HG03066 (cell line): Measurements from ENCODE around the gene YWHAB.

Experiments
- ATAC-seq: cut with Tn5 transposase; IDR thresholded peaks from one replicate; pipeline ENCODE4 v1.9.1; 2021; ENCODE audit warnings: low read depth; ENCODE audit not compliant: unreplicated experiment

YWHAB gene

GRCh38 chr20:44910690-44911262, 25.3 kb downstream of the YWHAB start:
- no peak for ATAC-seq

DNA sequence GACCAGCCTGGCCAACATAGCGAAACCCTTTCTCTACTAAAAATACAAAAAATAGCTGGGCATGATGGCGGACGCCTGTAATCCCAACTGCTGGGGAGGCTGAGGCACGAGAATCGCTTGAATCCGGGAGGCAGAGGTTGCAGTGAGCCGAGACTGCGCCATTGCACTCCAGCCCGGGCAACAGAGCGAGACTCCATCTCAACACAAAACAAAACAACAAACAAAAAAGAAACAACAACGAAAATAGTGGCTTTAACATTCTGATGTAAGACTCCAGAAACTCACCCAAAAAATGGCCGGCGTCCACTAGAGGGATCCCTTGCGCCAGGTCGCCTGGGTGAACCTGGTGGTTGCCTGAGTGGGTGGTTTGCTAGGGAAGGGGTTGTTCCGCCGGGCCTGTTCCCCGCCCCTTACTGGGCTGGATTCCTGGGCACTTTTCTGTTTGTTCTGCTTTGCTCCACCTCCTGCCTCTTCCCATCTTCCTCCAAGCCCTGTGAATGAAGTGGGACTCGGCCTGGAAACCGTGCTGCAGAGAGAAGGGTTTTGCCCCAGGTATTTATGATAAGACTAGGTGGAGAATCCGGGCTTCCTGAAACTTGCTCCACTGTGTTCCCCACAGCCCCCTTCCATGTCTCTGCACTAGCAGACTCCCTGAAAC, 25.9 kb downstream of the YWHAB start:
- ATAC-seq, result no peak

DNA sequence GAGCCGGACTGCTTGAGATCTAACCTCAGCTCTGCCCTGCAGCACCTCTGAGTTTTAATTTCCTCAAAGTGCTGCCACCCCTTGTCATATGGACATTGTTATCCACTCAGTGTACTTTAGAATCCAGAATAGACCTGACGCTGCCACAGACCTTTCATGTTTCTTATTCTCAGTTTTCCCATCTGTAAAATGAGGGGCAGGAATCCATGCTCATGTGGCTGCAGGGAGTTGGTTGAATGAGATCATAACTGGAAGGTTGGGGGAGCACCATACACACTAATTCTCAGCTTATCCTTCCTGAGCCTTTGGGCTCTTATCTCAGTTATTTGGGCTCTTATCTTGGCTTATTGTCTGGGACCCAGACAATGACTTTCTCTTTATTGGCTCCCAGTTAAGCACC, 26.7 kb downstream of the YWHAB start:
- no peak for ATAC-seq

DNA sequence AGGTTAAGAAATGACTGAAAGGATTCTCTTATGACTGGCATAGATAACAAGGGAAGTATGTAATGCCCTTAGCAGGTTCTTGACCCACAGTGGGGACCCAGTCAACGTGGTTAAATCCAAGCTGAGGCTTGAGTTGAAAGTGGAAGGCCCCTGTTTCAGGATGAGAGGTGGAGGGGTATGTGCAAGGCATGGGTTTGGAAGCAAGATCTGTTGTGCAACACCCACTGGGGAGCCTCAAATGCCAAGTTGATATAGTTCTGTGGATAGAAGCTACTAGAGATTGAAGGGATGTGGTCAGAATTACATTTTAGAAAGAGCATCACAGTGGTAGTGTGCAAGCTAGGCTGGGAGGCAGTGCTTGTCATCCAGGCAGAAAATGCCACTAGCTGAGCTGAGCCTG, 29.4 kb downstream of the YWHAB start:
- no peak for ATAC-seq

GRCh38 chr20:44916586-44916985, 31.1 kb downstream of the YWHAB start:
- no peak for ATAC-seq

DNA sequence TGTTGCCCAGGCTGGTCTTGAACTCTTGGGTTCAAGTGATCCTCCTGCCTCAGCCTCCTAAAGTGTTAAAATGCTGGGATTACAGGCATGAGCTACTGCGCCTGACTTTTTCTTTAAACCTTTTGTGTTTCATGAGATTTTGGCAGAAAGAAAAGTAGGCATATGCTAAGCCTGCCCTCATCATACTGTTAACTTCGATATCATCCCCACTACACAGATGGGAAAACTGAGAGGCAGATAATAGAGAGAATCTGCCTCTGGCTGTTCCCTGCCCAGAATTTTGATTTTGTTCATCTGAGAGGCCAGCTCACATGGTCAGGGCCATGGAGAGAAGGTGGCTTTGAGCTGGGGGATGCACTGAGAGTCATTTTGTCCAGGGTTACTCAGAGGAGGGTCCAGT, 31.9 kb downstream of the YWHAB start:
- no peak for ATAC-seq

DNA sequence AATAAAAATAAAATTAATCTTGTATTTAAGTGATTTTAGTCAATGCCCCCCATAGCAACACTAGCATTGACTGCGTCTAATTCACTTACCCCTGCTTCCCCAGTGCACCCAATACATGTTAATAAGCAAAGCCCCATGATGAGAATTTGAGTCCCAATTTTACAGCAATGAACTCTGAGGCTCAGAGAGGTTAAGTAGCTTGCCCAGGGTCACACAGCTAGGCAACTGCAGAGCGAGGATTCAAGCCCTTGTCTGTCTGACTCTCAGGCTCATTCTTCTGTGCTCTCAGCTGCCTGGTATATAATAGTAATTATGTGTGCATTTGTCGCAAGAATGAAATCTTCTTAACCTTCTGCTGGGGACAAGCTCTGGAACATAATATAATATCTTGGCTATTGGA, 32.8 kb downstream of the YWHAB start:
- ATAC-seq, result no peak

DNA sequence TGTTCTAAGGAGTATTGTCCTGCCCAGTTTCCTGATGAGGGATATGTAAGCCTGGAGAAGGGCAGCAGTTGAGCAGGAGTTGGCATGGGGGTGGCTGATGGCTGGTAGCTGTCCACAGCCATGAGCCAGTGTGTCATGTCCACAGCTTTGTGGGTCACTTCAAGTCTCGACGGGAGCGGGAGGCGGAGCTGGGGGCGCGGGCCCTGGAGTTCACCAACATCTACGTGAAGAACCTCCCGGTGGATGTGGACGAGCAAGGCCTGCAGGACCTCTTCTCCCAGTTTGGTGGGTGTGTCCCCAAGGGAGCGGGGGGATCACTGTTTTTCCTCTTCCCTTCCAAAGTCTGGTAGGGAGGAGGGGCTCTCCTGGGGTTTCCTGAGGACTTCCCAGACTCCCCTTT, 33.3 kb downstream of the YWHAB start:
- ATAC-seq, result no peak

- no peak for ATAC-seq
Measured at GRCh38 chr20:44921447-44921846, 35.9 kb downstream of the YWHAB start.

- ATAC-seq, result no peak
Measured at GRCh38 chr20:44924541-44924940, 39.0 kb downstream of the YWHAB start.

GRCh38 chr20:44928595-44928994, 43.1 kb downstream of the YWHAB start:
- ATAC-seq, result no peak

DNA sequence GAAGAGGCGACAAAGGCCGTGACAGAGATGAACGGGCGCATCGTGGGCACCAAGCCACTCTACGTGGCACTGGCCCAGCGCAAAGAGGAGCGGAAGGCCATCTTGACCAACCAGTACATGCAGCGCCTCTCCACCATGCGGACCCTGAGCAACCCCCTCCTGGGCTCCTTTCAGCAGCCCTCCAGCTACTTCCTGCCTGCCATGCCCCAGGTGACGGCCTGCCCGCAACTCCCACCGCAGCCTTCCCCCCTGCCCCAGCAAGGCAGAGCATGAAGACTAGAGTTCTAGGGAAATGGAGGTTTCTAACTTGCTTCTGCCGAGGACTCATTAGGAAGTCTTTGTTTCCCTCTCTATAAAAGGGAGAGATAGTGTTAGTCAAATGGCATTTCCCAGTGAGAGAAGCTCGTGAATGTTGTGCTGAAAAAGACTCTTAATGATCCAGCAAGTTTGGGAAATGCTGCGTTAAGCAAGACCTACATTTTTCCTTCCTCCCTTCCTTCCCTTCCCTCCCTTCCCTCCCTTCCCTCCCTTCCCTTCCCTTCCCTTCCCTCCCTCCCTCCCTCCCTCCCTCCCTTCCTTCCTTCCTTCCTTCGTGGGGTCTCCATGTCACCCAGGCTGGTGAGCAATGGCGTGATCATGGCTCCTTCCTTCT, 45.1 kb downstream of the YWHAB start:
- ATAC-seq, result no peak

DNA sequence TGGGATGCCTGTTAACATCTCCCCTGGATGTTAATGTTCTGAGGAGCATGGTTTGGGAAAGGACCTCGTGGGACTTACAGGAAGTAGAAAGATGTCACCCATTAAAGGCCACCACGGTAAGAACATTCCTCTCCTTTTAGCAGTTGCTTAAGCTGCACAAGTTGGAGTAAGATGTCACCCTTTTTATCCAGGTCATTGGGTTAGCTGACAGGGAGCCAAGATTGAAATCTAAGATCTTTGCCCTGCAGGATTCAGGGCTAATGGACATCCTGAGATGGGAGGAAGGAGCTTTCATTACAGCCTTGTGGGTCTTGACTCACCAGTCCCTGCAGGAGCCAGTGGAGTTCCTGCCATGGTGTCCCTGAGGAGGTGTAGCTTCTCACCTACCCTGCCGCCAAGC, 46.4 kb downstream of the YWHAB start:
- ATAC-seq, result no peak

DNA sequence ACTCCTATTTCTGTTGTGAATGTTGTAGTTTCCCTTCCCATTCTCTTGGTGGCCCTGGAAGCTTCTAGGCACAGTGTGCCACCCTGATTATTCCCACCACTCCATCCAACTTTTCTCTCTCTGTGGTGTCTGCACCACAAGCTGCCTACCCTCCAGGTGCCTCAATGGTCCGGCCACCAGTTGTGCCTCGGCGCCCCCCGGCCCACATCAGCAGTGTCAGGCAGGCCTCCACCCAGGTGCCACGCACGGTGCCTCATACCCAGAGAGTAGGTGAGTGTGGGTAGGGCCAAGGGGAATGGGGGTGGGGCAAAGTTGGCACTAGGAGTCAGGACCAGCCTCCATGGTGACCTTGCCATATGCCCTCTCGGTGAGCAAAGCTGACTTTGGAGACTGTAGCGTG, 47.4 kb downstream of the YWHAB start:
- no peak for ATAC-seq

DNA sequence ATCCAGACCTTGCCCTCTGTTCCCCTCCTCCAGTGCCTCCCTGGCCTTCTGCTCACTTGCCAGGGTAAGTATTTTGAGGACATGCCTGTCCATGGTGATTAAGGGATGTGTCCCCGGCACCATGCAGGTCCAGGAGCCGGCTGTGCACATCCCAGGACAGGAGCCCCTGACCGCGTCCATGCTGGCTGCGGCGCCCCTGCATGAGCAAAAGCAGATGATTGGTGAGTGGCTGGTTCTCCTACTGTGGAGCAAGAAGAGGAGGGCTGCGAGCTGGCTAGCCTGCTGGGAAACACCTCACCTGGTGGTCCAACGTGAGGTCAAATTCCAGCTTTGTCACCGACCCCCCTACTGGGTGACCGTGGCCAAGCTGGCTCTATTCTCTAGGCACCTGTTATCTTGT, 51.0 kb downstream of the YWHAB start:
- no peak for ATAC-seq

- ATAC-seq, result no peak
Measured at GRCh38 chr20:44938637-44939036, 53.1 kb downstream of the YWHAB start.

GRCh38 chr20:44941120-44941691, 55.7 kb downstream of the YWHAB start:
- no peak for ATAC-seq

GRCh38 chr20:44942264-44942973, 56.9 kb downstream of the YWHAB start:
- no peak for ATAC-seq

DNA sequence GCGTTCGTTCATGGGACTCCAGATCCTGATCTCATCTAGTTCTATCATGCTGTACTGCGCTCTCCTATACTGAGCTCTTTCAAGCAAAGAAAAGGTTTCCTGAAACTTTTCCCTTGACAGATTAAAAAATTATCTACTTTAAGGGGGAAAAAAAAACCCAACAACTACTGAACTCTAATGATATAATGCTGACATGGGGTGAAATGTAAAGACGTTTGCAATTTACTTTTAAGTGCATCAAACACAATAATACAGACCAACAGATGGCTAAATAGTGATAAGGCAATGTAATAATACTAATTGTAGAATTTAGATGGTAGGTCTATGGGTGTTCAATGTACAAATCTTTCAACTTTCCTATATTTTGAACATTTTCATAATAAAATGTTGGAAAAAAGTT, 58.3 kb downstream of the YWHAB start:
- no peak for ATAC-seq

GRCh38 chr20:44945261-44945660, 59.8 kb downstream of the YWHAB start:
- no peak for ATAC-seq

GRCh38 chr20:44946271-44946852, 60.9 kb downstream of the YWHAB start:
- no peak for ATAC-seq
